HL-60 (cell line): ENCODE measurements around the gene NBEAL2.

ENCODE experiments used
- GABPA ChIP-seq: IDR thresholded peaks from 2 replicates; pipeline ENCODE4 v1.6.1; 2012; ENCODE audit warnings: low read depth
- POLR2AphosphoS5 ChIP-seq: IDR thresholded peaks from 2 replicates; pipeline ENCODE4 v1.6.1; 2012; ENCODE audit warnings: low read depth
- SPI1 ChIP-seq: IDR thresholded peaks from 2 replicates; pipeline ENCODE4 v1.6.1; 2012; ENCODE audit warnings: low read depth, mild to moderate bottlenecking, borderline replicate concordance
- TF ChIP-seq, protein P1 (sequence below): IDR thresholded peaks from one replicate; pipeline ENCODE4 v1.5.1; 2011; ENCODE audit warnings: low read length, control low read depth, inconsistent platforms; ENCODE audit not compliant: insufficient read depth
- TF ChIP-seq, protein P2 (sequence below): IDR thresholded peaks from 2 replicates; pipeline ENCODE4 v1.6.1; 2012; ENCODE audit warnings: low read depth; ENCODE audit not compliant: insufficient replicate concordance

DNA sequence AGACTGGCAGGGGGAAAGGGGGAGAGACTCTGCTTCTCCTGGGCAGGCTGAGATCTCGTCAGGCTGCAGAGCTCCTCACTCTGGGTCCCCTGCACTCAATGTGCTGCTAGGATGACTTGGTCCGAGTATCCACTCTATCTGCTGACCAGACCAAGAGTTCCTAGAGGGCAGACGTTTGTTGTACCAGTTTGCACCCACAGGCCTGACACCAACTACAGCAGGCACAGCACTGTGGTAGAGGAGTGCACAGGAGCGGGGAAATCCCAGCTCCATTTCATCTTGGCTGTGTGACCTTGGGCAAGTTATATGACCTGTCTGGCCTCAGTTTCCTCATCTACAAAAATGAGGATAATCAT is 31.9 kb upstream of the NBEAL2 start:
- TF ChIP-seq, protein P1, sequence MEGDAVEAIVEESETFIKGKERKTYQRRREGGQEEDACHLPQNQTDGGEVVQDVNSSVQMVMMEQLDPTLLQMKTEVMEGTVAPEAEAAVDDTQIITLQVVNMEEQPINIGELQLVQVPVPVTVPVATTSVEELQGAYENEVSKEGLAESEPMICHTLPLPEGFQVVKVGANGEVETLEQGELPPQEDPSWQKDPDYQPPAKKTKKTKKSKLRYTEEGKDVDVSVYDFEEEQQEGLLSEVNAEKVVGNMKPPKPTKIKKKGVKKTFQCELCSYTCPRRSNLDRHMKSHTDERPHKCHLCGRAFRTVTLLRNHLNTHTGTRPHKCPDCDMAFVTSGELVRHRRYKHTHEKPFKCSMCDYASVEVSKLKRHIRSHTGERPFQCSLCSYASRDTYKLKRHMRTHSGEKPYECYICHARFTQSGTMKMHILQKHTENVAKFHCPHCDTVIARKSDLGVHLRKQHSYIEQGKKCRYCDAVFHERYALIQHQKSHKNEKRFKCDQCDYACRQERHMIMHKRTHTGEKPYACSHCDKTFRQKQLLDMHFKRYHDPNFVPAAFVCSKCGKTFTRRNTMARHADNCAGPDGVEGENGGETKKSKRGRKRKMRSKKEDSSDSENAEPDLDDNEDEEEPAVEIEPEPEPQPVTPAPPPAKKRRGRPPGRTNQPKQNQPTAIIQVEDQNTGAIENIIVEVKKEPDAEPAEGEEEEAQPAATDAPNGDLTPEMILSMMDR, result no peak
- TF ChIP-seq, protein P2, sequence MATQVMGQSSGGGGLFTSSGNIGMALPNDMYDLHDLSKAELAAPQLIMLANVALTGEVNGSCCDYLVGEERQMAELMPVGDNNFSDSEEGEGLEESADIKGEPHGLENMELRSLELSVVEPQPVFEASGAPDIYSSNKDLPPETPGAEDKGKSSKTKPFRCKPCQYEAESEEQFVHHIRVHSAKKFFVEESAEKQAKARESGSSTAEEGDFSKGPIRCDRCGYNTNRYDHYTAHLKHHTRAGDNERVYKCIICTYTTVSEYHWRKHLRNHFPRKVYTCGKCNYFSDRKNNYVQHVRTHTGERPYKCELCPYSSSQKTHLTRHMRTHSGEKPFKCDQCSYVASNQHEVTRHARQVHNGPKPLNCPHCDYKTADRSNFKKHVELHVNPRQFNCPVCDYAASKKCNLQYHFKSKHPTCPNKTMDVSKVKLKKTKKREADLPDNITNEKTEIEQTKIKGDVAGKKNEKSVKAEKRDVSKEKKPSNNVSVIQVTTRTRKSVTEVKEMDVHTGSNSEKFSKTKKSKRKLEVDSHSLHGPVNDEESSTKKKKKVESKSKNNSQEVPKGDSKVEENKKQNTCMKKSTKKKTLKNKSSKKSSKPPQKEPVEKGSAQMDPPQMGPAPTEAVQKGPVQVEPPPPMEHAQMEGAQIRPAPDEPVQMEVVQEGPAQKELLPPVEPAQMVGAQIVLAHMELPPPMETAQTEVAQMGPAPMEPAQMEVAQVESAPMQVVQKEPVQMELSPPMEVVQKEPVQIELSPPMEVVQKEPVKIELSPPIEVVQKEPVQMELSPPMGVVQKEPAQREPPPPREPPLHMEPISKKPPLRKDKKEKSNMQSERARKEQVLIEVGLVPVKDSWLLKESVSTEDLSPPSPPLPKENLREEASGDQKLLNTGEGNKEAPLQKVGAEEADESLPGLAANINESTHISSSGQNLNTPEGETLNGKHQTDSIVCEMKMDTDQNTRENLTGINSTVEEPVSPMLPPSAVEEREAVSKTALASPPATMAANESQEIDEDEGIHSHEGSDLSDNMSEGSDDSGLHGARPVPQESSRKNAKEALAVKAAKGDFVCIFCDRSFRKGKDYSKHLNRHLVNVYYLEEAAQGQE, result no peak
- TF ChIP-seq GABPA (no peak), POLR2AphosphoS5 (no peak), SPI1 (no peak)
